IMR-90 (cell line): ENCODE data around the gene TRIM26.

Experiments
- BHLHE40 ChIP-seq: fragments of 150-350 bp; IDR thresholded peaks from 2 replicates; pipeline ENCODE4 v1.6.1; 2016; ENCODE audit warnings: mild to moderate bottlenecking, low read depth, low read length
- CHD1 ChIP-seq: IDR thresholded peaks from 2 replicates; pipeline ENCODE4 v1.6.1; 2012; ENCODE audit warnings: low read depth, low read length, improper control_type of control experiment
- CTCF ChIP-seq: conservative IDR thresholded peaks from 2 replicates; pipeline ENCODE4 v1.5.1; 2012; ENCODE audit warnings: mild to moderate bottlenecking, low read depth, low read length, improper control_type of control experiment
- ELK1 ChIP-seq: fragments of 150-350 bp; IDR thresholded peaks from 2 replicates; pipeline ENCODE4 v1.6.1; 2016; ENCODE audit warnings: low read depth, mild to moderate bottlenecking, low read length, moderate library complexity, borderline replicate concordance
- POLR2A ChIP-seq: IDR thresholded peaks from 2 replicates; pipeline ENCODE4 v1.6.1; 2012; ENCODE audit warnings: mild to moderate bottlenecking, low read depth, low read length
- RAD21 ChIP-seq: IDR thresholded peaks from 2 replicates; pipeline ENCODE4 v1.6.1; 2012; ENCODE audit warnings: low read length, improper control_type of control experiment
- USF2 ChIP-seq: fragments of 150-350 bp; IDR thresholded peaks from 2 replicates; pipeline ENCODE4 v1.6.1; 2017; ENCODE audit warnings: mild to moderate bottlenecking, antibody characterized with exemption, low read length, low read depth

- TF ChIP-seq CTCF (no peak), USF2 (no peak), POLR2A (no peak), RAD21 (no peak), CHD1 (no peak), ELK1 (no peak), BHLHE40 (no peak)
These were observed 12.5 kb downstream of the TRIM26 start for GRCh38 chr6:30200551-30201281.
